Measurements from ENCODE around the gene SCTR. TPM values are rescaled to one million over a fixed set of nuclear protein-coding genes. Genes with fewer than 3 reads are reported as not detected.

Gene SCTR
- total RNA-seq, 1 experiment from 2014 or later, result not detected

DNA sequence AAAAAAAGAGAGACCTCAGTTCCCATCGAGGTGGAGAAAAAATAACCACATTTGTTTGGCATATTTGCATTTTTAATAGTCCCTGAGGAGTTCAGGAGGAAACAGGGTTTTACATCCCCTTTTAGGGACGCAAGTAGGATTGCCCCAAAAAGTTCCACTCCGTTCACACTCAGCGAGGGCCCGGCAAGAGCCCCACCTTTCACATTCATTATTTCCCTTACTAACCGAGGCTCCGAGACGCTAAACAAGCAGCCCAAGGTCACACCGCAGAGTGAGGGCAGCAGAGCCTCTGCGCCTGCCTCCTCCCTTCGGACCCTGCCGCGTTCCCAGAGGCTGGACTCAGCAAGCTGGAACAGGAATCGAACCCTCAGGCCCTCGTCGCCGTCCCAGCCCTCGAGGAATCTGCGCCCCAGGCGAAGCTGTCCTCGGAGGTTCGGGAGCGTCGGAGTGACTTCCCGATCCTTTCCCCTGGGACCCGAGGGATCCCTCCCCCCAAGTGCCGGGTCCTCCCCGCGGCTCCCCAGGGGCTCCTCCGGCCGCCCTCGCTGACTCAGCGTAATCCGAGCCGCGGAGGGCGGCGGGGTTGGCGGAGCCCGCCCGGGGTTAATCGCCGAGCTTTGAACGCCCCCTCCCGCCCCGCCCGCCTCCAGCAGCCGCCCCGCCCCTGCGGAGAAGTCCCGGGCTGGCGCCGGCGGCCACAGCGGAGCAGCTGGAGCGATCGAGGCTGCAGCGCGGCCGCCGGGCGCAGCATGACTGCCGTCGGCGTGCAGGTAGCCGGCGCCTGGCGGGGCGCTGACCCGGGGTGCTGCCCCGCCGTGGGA, 92.9 kb downstream of the SCTR start, which contains the start of gene TMEM37 (continued):
- TF ChIP-seq, protein P1, sequence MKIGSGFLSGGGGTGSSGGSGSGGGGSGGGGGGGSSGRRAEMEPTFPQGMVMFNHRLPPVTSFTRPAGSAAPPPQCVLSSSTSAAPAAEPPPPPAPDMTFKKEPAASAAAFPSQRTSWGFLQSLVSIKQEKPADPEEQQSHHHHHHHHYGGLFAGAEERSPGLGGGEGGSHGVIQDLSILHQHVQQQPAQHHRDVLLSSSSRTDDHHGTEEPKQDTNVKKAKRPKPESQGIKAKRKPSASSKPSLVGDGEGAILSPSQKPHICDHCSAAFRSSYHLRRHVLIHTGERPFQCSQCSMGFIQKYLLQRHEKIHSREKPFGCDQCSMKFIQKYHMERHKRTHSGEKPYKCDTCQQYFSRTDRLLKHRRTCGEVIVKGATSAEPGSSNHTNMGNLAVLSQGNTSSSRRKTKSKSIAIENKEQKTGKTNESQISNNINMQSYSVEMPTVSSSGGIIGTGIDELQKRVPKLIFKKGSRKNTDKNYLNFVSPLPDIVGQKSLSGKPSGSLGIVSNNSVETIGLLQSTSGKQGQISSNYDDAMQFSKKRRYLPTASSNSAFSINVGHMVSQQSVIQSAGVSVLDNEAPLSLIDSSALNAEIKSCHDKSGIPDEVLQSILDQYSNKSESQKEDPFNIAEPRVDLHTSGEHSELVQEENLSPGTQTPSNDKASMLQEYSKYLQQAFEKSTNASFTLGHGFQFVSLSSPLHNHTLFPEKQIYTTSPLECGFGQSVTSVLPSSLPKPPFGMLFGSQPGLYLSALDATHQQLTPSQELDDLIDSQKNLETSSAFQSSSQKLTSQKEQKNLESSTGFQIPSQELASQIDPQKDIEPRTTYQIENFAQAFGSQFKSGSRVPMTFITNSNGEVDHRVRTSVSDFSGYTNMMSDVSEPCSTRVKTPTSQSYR (CRISPR knock-in tag; IDR thresholded peaks at IDR 0.05), result no peak
- TF ChIP-seq ZNF416 (CRISPR knock-in tag; IDR thresholded peaks at IDR 0.05) (no peak), RORB (CRISPR knock-in tag; IDR thresholded peaks at IDR 0.05) (no peak), CREB1 (CRISPR knock-in tag; IDR thresholded peaks at IDR 0.05) (no peak), TCF7 (CRISPR knock-in tag; IDR thresholded peaks at IDR 0.05; ENCODE audit: low read depth) (no peak), ZNF671 (CRISPR knock-in tag; IDR thresholded peaks at IDR 0.05) (no peak), GRHL2 (CRISPR knock-in tag; IDR thresholded peaks at IDR 0.05; ENCODE audit: insufficient replicate concordance, severe bottlenecking) (no peak), KAT7 (CRISPR knock-in tag; IDR thresholded peaks at IDR 0.05; ENCODE audit: borderline replicate concordance) (no peak), ZNF423 (CRISPR knock-in tag; IDR thresholded peaks at IDR 0.05) (peak; percentile 36; the same call in 1 of the 2 replicates), GTF2I (CRISPR knock-in tag; conservative IDR thresholded peaks at IDR 0.05) (0 out of 2 replicates have a peak, but pooled peaks have one; percentile 38), ZNF219 (CRISPR knock-in tag; IDR thresholded peaks at IDR 0.05; ENCODE audit: borderline replicate concordance) (no peak), NFATC4 (CRISPR knock-in tag; IDR thresholded peaks at IDR 0.05) (no peak), ZNF263 (CRISPR knock-in tag; IDR thresholded peaks at IDR 0.05; ENCODE audit: low read depth) (peak; percentile 12; the same call in 1 of the 2 replicates), ZNF138 (CRISPR knock-in tag; conservative IDR thresholded peaks at IDR 0.05) (no peak), ZNF232 (CRISPR knock-in tag; IDR thresholded peaks at IDR 0.05) (no peak), SMAD3 (CRISPR knock-in tag; IDR thresholded peaks at IDR 0.05; ENCODE audit: borderline replicate concordance) (no peak; the same call in 1 of the 2 replicates)
- TF ChIP-seq, protein P2, sequence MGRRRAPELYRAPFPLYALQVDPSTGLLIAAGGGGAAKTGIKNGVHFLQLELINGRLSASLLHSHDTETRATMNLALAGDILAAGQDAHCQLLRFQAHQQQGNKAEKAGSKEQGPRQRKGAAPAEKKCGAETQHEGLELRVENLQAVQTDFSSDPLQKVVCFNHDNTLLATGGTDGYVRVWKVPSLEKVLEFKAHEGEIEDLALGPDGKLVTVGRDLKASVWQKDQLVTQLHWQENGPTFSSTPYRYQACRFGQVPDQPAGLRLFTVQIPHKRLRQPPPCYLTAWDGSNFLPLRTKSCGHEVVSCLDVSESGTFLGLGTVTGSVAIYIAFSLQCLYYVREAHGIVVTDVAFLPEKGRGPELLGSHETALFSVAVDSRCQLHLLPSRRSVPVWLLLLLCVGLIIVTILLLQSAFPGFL (CRISPR knock-in tag; IDR thresholded peaks at IDR 0.05; ENCODE audit: borderline replicate concordance), result no peak
- TF ChIP-seq, protein P3, sequence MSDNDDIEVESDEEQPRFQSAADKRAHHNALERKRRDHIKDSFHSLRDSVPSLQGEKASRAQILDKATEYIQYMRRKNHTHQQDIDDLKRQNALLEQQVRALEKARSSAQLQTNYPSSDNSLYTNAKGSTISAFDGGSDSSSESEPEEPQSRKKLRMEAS (CRISPR knock-in tag; IDR thresholded peaks at IDR 0.05), result no peak
- TF ChIP-seq, protein P4, sequence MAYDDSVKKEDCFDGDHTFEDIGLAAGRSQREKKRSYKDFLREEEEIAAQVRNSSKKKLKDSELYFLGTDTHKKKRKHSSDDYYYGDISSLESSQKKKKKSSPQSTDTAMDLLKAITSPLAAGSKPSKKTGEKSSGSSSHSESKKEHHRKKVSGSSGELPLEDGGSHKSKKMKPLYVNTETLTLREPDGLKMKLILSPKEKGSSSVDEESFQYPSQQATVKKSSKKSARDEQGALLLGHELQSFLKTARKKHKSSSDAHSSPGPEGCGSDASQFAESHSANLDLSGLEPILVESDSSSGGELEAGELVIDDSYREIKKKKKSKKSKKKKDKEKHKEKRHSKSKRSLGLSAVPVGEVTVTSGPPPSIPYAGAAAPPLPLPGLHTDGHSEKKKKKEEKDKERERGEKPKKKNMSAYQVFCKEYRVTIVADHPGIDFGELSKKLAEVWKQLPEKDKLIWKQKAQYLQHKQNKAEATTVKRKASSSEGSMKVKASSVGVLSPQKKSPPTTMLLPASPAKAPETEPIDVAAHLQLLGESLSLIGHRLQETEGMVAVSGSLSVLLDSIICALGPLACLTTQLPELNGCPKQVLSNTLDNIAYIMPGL (CRISPR knock-in tag; IDR thresholded peaks at IDR 0.05), result peak; percentile 66; the same call in 1 of the 2 replicates
- TF ChIP-seq, protein P5, sequence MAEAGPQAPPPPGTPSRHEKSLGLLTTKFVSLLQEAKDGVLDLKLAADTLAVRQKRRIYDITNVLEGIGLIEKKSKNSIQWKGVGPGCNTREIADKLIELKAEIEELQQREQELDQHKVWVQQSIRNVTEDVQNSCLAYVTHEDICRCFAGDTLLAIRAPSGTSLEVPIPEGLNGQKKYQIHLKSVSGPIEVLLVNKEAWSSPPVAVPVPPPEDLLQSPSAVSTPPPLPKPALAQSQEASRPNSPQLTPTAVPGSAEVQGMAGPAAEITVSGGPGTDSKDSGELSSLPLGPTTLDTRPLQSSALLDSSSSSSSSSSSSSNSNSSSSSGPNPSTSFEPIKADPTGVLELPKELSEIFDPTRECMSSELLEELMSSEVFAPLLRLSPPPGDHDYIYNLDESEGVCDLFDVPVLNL (CRISPR knock-in tag; IDR thresholded peaks at IDR 0.05; ENCODE audit: borderline replicate concordance, low read depth), result no peak
- TF ChIP-seq, protein P6, sequence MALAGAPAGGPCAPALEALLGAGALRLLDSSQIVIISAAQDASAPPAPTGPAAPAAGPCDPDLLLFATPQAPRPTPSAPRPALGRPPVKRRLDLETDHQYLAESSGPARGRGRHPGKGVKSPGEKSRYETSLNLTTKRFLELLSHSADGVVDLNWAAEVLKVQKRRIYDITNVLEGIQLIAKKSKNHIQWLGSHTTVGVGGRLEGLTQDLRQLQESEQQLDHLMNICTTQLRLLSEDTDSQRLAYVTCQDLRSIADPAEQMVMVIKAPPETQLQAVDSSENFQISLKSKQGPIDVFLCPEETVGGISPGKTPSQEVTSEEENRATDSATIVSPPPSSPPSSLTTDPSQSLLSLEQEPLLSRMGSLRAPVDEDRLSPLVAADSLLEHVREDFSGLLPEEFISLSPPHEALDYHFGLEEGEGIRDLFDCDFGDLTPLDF (CRISPR knock-in tag; IDR thresholded peaks at IDR 0.05), result no peak
- TF ChIP-seq, protein P7, sequence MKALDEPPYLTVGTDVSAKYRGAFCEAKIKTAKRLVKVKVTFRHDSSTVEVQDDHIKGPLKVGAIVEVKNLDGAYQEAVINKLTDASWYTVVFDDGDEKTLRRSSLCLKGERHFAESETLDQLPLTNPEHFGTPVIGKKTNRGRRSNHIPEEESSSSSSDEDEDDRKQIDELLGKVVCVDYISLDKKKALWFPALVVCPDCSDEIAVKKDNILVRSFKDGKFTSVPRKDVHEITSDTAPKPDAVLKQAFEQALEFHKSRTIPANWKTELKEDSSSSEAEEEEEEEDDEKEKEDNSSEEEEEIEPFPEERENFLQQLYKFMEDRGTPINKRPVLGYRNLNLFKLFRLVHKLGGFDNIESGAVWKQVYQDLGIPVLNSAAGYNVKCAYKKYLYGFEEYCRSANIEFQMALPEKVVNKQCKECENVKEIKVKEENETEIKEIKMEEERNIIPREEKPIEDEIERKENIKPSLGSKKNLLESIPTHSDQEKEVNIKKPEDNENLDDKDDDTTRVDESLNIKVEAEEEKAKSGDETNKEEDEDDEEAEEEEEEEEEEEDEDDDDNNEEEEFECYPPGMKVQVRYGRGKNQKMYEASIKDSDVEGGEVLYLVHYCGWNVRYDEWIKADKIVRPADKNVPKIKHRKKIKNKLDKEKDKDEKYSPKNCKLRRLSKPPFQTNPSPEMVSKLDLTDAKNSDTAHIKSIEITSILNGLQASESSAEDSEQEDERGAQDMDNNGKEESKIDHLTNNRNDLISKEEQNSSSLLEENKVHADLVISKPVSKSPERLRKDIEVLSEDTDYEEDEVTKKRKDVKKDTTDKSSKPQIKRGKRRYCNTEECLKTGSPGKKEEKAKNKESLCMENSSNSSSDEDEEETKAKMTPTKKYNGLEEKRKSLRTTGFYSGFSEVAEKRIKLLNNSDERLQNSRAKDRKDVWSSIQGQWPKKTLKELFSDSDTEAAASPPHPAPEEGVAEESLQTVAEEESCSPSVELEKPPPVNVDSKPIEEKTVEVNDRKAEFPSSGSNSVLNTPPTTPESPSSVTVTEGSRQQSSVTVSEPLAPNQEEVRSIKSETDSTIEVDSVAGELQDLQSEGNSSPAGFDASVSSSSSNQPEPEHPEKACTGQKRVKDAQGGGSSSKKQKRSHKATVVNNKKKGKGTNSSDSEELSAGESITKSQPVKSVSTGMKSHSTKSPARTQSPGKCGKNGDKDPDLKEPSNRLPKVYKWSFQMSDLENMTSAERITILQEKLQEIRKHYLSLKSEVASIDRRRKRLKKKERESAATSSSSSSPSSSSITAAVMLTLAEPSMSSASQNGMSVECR (CRISPR knock-in tag; IDR thresholded peaks at IDR 0.05; ENCODE audit: borderline replicate concordance), result peak; percentile 19; the same call in 1 of the 2 replicates
